Measurements from ENCODE around the gene USP20.

USP20 gene

GRCh38 chr9:129921905-129922304 lies 86.6 kb downstream of the USP20 start:
- no peak for DNase-seq

GRCh38 chr9:129923589-129923988 lies 88.3 kb downstream of the USP20 start:
- DNase-seq, result no peak

GRCh38 chr9:129929496-129930125 lies 94.4 kb downstream of the USP20 start:
- DNase-seq, result no peak

- no peak for DNase-seq
Measured at GRCh38 chr9:129930743-129931142, 95.5 kb downstream of the USP20 start.

All from activated CD8-positive, alpha-beta memory T cell treated with anti-CD3 and anti-CD28 coated beads, Interleukin-2, amount 50 U/mL, for 48 hours (primary cell).